IPS-18c (cell line): Measurements from ENCODE around the gene PPM1N.
A peak's percentile ranks its signal among the peaks of the same experiment; 100 is the strongest.

Experiments used
- H3K4me3 ChIP-seq: 2 replicates; pipeline ENCODE4 v1.7.0; 2013; ENCODE audit warnings: low read depth, mild to moderate bottlenecking, low read length, moderate library complexity; ENCODE audit not compliant: insufficient read depth
- H3K9me3 ChIP-seq: one replicate; pipeline ENCODE4 v1.6.1; 2013; ENCODE audit warnings: mild to moderate bottlenecking, low read length, moderate library complexity; ENCODE audit not compliant: control insufficient read depth, insufficient read depth

The PPM1N gene

GRCh38 chr19:45515807-45516401 is 17.7 kb downstream of the PPM1N start:
- no peaks in the 10 kb centered on the region for H3K9me3 ChIP-seq

GRCh38 chr19:45517238-45517637 is 19.0 kb downstream of the PPM1N start:
- Histone ChIP-seq H3K9me3 (no peaks in the 10 kb centered on the region), H3K4me3 (no peak overlapping the region)

More at GRCh38 chr19:45515807-45516401, 17.7 kb downstream of the PPM1N start:
- H3K4me3 ChIP-seq, result no peak overlapping the region

GRCh38 chr19:45517641-45518468 is 19.6 kb downstream of the PPM1N start:
- no peak overlapping the region for H3K4me3 ChIP-seq
- H3K9me3 ChIP-seq, result no peaks in the 10 kb centered on the region

- H3K4me3 ChIP-seq, result no peak overlapping the region
These were observed 20.2 kb downstream of the PPM1N start for GRCh38 chr19:45518469-45518826.

GRCh38 chr19:45522010-45522941 is 24.0 kb downstream of the PPM1N start:
- no peak overlapping the region for H3K4me3 ChIP-seq
- no peaks in the 10 kb centered on the region for H3K9me3 ChIP-seq

More at GRCh38 chr19:45518469-45518826, 20.2 kb downstream of the PPM1N start:
- H3K9me3 ChIP-seq, result no peaks in the 10 kb centered on the region

- Histone ChIP-seq H3K9me3 (no peaks in the 10 kb centered on the region), H3K4me3 (no peak overlapping the region)
These were observed 25.5 kb downstream of the PPM1N start for GRCh38 chr19:45523642-45524256.

GRCh38 chr19:45524575-45525129 is 26.4 kb downstream of the PPM1N start:
- Histone ChIP-seq H3K4me3 (no peak overlapping the region), H3K9me3 (no peaks in the 10 kb centered on the region)

GRCh38 chr19:45526143-45526542 is 27.9 kb downstream of the PPM1N start:
- no peak overlapping the region for H3K4me3 ChIP-seq

GRCh38 chr19:45526971-45527370 is 28.7 kb downstream of the PPM1N start:
- Histone ChIP-seq H3K4me3 (no peak overlapping the region), H3K9me3 (no peaks in the 10 kb centered on the region)

More at GRCh38 chr19:45526143-45526542, 27.9 kb downstream of the PPM1N start:
- H3K9me3 ChIP-seq, result no peaks in the 10 kb centered on the region

- no peaks in the 10 kb centered on the region for H3K9me3 ChIP-seq
These were observed 29.5 kb downstream of the PPM1N start for GRCh38 chr19:45527731-45528130.

GRCh38 chr19:45528149-45528743 is 30.0 kb downstream of the PPM1N start:
- no peaks in the 10 kb centered on the region for H3K9me3 ChIP-seq
- peak overlapping the region; percentile 61 for H3K4me3 ChIP-seq

More at GRCh38 chr19:45527731-45528130, 29.5 kb downstream of the PPM1N start:
- H3K4me3 ChIP-seq, result peak overlapping the region; percentile 61; the same call in 1 of the 2 replicates

GRCh38 chr19:45528744-45529419 is 30.6 kb downstream of the PPM1N start:
- peak overlapping the region; percentile 61 for H3K4me3 ChIP-seq

GRCh38 chr19:45529420-45529785 is 31.2 kb downstream of the PPM1N start:
- H3K9me3 ChIP-seq, result no peaks in the 10 kb centered on the region
- H3K4me3 ChIP-seq, result peak overlapping the region; percentile 61

More at GRCh38 chr19:45528744-45529419, 30.6 kb downstream of the PPM1N start:
- no peaks in the 10 kb centered on the region for H3K9me3 ChIP-seq

GRCh38 chr19:45531349-45531748 is 33.1 kb downstream of the PPM1N start:
- Histone ChIP-seq H3K4me3 (no peak overlapping the region), H3K9me3 (no peaks in the 10 kb centered on the region)

GRCh38 chr19:45539459-45539858 is 41.2 kb downstream of the PPM1N start:
- no peaks in the 10 kb centered on the region for H3K9me3 ChIP-seq

GRCh38 chr19:45542234-45542668 is 44.0 kb downstream of the PPM1N start:
- Histone ChIP-seq H3K4me3 (no peak overlapping the region), H3K9me3 (peaks cover 2% of the 10 kb centered on the region)

More at GRCh38 chr19:45539459-45539858, 41.2 kb downstream of the PPM1N start:
- no peak overlapping the region for H3K4me3 ChIP-seq
